ENCODE results near the gene GATA6. TPM values are rescaled to one million over a fixed set of nuclear protein-coding genes. Genes with fewer than 3 reads are reported as not detected.

GATA6 gene
- polyA plus RNA-seq, 1 donor (not counting 4 experiments of a cell fraction or from before 2014, with no cell fraction given) = 0.37 TPM

GRCh38 chr18:22185273-22185672 is 15.9 kb downstream of the GATA6 start:
- H2AFZ ChIP-seq (ENCODE audit: control insufficient read depth, low read length) = no peak overlapping the region
- H3K9me1 ChIP-seq (ENCODE audit: control insufficient read depth, extremely low read depth, insufficient read depth, low read length) = no peaks in the 10 kb centered on the region
- no peak for TF ChIP-seq EZH2 (IDR thresholded peaks at IDR 0.05; ENCODE audit: low read length)
- TF ChIP-seq CTCF (optimal IDR thresholded peaks at IDR 0.05 in 1 of 3, IDR thresholded peaks at IDR 0.05 in 1 of 3, conservative IDR thresholded peaks at IDR 0.05 in 1 of 3; ENCODE audit: extremely low read depth in 1 of 3, insufficient read depth in 2 of 3, low read length in 3 of 3) = no peak
- H3K27ac ChIP-seq (ENCODE audit: control insufficient read depth, insufficient read depth, low read length) = no peak overlapping the region
- no peaks in the 10 kb centered on the region for H3K79me2 ChIP-seq (ENCODE audit: control insufficient read depth, insufficient read depth, low read length)
- H3K4me3 ChIP-seq (ENCODE audit: control insufficient read depth in 2 of 3, extremely low read depth in 1 of 3, insufficient read depth in 2 of 3, low read depth in 1 of 3, low read length in 3 of 3) = no peak overlapping the region
- no peaks in the 10 kb centered on the region for H3K36me3 ChIP-seq (ENCODE audit: control insufficient read depth in 2 of 2, extremely low read depth in 1 of 2, insufficient read depth in 2 of 2, low read length in 2 of 2)
- no peak overlapping the region for H3K4me2 ChIP-seq (ENCODE audit: control insufficient read depth, extremely low read depth, insufficient read depth, low read depth, low read length)
- peaks cover 17% of the 10 kb centered on the region for H3K4me1 ChIP-seq (ENCODE audit: control insufficient read depth, extremely low read depth, insufficient read depth, low read length)
- H3K9me3 ChIP-seq (ENCODE audit: control insufficient read depth, low read depth, low read length) = no peaks in the 10 kb centered on the region
- peaks cover 3% of the 10 kb centered on the region for H3K27me3 ChIP-seq (ENCODE audit: control insufficient read depth, extremely low read depth, insufficient read depth, low read length)
- dilution Hi-C loops (cut with MboI; ENCODE audit: extremely low pct_ligation_motif_present, low sequenced_read_pairs) = no loop called here
- no peak for DNase-seq (ENCODE audit: low read depth, low spot score)
- no peak for FAIRE-seq
- H4K20me1 ChIP-seq (ENCODE audit: control insufficient read depth, extremely low read depth, insufficient read depth, low read length) = no peaks in the 10 kb centered on the region
- H3K9ac ChIP-seq (ENCODE audit: control insufficient read depth, extremely low read depth, insufficient read depth, low read length) = no peak overlapping the region

- H3K9me3 ChIP-seq (ENCODE audit: control insufficient read depth, low read depth, low read length) = no peaks in the 10 kb centered on the region
- no peak overlapping the region for H3K9ac ChIP-seq (ENCODE audit: control insufficient read depth, extremely low read depth, insufficient read depth, low read length)
- H3K36me3 ChIP-seq (ENCODE audit: control insufficient read depth in 2 of 2, extremely low read depth in 1 of 2, insufficient read depth in 2 of 2, low read length in 2 of 2) = no peaks in the 10 kb centered on the region
- peak overlapping the region; percentile 48 for H3K4me2 ChIP-seq (ENCODE audit: control insufficient read depth, extremely low read depth, insufficient read depth, low read depth, low read length)
- H3K79me2 ChIP-seq (ENCODE audit: control insufficient read depth, insufficient read depth, low read length) = no peaks in the 10 kb centered on the region
- no peak for TF ChIP-seq CTCF (optimal IDR thresholded peaks at IDR 0.05 in 1 of 3, IDR thresholded peaks at IDR 0.05 in 1 of 3, conservative IDR thresholded peaks at IDR 0.05 in 1 of 3; ENCODE audit: extremely low read depth in 1 of 3, insufficient read depth in 2 of 3, low read length in 3 of 3)
- peak; percentile 32 for FAIRE-seq
- no peak overlapping the region for H3K27ac ChIP-seq (ENCODE audit: control insufficient read depth, insufficient read depth, low read length)
- H3K4me1 ChIP-seq (ENCODE audit: control insufficient read depth, extremely low read depth, insufficient read depth, low read length) = peaks cover 17% of the 10 kb centered on the region
- dilution Hi-C loops (cut with MboI; ENCODE audit: extremely low pct_ligation_motif_present, low sequenced_read_pairs) = no loop called here
- DNase-seq (ENCODE audit: low read depth, low spot score) = no peak
- H4K20me1 ChIP-seq (ENCODE audit: control insufficient read depth, extremely low read depth, insufficient read depth, low read length) = no peaks in the 10 kb centered on the region
- no peak overlapping the region for H3K4me3 ChIP-seq (ENCODE audit: control insufficient read depth in 2 of 3, extremely low read depth in 1 of 3, insufficient read depth in 2 of 3, low read depth in 1 of 3, low read length in 3 of 3)
- H3K27me3 ChIP-seq (ENCODE audit: control insufficient read depth, extremely low read depth, insufficient read depth, low read length) = peaks cover 3% of the 10 kb centered on the region
- H2AFZ ChIP-seq (ENCODE audit: control insufficient read depth, low read length) = no peak overlapping the region
- H3K9me1 ChIP-seq (ENCODE audit: control insufficient read depth, extremely low read depth, insufficient read depth, low read length) = no peaks in the 10 kb centered on the region
Observed at GRCh38 chr18:22185771-22186386, 16.5 kb downstream of the GATA6 start.

Data from keratinocyte (primary cell).